NCI-H128 (cell line): ENCODE measurements around the gene AJAP1.
A peak's percentile ranks its signal among the peaks of the same experiment; 100 is the strongest.

Experiments
- DNase-seq: peaks from one replicate; lab custom pipeline; 2025; ENCODE audit not compliant: unreplicated experiment; lab: John Stamatoyannopoulos, UW

Gene AJAP1

DNA sequence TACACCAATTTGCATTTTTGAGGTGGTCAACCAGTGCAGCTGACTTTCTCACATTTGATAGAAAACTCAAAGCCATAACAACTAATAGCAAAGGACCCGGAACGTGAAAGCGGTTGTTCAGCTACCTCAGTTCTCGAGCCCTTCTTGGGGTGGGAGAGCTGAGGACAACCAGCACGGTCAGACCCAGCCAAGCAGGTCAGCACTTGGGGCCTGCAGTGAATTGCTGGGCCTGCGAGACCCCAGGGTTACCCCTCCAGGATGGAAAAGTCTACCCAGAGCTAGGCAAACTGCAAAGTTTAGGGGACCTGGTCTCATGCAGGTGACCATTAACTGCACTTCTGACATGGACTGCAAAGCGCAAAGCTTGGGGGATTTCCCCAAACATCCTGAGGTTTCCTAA is 23.8 kb upstream of the AJAP1 start:
- no peak for DNase-seq

GRCh38 chr1:4631321-4631720 is 23.1 kb upstream of the AJAP1 start:
- DNase-seq, result no peak

DNA sequence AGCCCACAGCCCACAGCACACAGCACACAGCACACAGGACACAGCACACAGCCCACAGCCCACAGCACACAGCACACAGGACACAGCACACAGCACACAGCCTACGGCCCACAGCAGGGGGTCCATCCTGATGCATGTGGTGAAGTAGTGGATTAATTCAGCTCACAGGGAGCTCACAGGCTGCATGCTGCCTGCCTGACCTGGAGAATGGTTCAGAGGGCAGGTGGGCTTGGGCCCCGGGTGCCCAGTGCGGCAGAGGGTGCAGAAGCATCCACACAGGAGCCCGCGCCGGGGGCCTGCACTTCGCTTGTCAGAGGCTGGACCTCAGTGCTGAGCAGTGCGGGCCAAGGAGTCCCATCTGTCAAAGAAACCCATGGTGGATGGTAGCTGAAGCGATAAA is 21.1 kb upstream of the AJAP1 start:
- DNase-seq, result no peak

DNA sequence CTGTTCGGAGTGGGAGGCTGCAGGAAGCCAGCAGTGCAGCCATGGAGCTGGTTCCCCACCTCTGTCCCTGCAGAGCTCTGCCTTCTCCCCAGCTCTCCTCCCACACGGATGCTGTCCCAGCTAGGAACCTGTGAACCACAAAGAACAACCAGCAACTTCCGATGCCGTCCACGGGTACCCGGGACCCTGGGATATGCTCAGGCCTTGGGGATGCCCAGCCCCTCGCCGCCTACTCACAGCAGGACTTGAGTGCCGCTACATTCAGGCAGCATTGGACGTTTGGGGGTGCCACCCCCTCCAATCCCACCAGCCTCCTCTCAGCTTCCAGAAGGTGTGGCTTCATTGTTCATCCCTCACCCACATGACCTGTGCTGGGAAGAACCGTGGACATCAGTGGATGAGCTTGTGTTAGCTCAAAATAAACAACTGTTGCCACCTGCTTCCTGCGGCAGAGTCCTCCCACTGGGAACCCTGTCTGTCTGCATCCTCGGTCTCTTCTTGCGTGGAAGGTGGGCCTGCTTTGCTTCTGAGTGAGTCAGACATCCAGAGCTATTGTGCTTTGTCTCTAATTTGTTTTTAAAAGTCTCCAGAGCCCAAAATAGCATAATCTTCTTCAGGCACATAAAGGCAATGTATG is 20.1 kb upstream of the AJAP1 start:
- no peak for DNase-seq

GRCh38 chr1:4634793-4635406 is 19.5 kb upstream of the AJAP1 start:
- no peak for DNase-seq

DNA sequence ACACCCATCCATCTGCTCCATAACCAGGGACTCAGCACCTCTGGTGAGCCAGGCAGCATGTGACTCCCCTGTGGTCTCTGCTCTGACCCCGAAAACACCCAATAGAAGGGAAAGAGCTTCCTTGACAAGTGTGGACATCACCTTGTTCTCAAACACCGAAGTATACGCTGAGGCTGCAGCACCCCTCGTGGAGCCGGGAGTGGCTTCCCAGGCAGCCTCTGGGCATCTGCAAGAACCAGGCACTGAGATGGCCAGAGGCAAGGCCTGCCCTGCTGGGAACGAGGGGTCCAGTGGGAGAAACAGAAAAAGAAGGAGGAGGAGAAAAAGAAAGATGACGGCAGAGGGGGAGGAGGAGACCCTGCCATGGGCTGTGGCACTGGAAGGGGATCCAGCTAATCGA is 18.2 kb upstream of the AJAP1 start:
- no peak for DNase-seq

- no peak for DNase-seq
Observed at GRCh38 chr1:4636644-4637380, 17.6 kb upstream of the AJAP1 start.

- DNase-seq, result no peak
Observed at GRCh38 chr1:4637616-4638344, 16.6 kb upstream of the AJAP1 start.

DNA sequence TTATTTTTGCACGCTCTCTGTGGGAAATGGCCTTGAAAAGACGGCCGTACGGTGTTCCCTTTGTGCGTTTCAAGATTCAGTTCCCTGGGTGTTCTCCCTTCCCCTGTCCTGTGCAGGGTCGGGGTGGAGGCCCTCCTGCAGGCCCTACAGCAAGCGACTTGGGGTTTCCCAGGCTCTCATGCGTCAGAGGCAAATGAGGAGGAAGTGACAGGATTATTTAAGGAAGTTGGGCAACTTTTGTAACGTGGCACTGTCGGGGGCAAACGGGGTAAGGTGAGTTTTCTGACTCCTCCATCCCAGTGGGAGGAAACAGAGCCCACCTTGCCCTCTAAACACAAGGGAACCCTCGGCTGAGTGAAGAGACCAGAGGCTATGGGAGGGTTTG is 16.1 kb upstream of the AJAP1 start:
- no peak for DNase-seq

GRCh38 chr1:4640931-4641330 is 13.5 kb upstream of the AJAP1 start:
- DNase-seq, result no peak

DNA sequence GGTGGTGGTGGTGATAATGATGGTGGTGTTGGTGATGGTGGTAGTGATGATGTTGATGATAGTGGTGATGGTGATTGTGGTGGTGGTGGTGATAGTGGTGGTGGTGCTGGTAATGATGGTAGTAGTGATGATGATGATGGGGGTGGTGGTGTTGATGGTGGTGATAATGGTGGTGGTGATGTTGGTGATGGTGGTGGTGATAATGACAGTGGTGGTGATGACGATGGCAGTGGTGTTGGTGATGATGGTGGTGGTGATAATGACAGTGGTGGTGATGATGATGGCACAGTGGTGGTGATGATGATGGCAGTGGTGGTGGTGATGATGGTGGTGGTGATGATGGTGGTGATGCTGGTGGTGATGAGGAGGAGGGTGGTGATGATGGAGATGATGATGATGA is 7.0 kb upstream of the AJAP1 start:
- no peak for DNase-seq

DNA sequence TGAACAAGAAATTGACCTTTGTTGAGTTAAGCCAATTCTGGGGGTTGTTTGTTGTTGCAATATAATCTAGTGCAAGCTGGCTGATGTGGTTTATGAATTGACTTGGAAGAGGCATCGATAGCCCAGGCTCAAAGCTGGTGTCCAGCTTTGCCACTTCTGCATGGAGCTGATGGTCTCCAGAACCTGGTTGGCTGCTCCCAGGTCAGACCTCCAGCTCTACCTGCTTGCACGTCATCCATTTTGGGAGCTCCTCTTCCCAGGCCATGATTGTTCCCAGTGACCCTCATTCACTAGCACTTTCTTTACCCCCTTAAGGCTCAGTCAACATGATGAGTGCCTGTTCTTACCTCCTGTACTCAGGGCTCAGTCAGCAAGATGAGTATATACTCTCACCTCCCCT is 5.8 kb upstream of the AJAP1 start:
- no peak for DNase-seq

DNA sequence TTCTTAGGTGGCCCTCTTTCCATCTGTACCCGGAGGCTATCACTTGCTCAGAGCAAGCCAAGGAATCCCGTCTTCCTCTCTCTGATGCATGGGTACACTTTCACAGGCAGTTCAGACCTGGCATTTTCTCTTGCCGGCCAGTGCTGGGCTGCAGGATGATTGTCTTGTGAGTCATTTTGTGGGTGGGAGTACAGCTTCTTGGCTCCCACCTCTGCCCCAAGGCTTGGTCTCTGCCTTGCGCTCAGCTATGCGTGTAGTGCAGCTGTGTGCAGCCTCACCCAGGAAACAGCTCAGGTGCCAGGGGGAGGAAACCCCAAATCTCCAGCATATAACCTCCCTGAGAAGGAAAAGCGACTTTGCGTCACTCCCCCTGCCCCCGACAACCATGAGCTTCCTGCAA is 3.9 kb upstream of the AJAP1 start:
- no peak for DNase-seq

GRCh38 chr1:4650981-4651380 is 3.4 kb upstream of the AJAP1 start:
- DNase-seq, result no peak

DNA sequence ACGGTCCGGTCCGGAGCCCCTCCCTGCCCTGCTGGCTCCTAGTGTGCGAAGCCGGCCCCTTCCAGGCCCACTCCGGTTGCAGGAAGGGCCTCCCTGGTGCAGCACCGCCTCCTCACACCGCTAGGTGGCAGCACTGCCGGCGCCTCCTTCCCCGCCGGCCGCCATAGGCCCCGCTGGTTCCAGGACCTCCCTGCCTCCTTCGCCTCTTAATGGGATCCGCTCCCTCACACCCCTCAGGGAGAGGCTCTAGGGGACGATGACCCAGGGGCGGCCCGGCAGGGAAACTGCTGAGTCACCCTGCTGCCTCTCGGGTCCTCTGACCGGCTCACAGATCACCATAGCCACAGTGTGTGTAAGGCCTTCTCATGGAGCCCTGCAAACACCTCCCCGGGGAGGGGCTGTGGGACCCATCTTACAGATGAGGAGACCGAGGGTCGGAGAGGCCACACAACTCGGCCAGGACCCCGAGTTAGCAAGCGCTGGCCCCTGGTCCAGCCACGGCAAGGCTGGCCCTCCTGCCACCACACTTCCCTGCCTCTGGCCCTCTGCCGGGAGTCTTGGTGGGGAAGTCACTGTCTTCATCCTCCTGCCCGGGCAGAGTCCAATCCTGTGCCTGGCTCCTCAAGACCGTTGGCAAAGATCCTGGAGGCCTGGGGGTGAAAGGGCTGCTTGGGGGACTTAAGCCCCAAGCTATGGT is 1.6 kb upstream of the AJAP1 start:
- no peak for DNase-seq

DNA sequence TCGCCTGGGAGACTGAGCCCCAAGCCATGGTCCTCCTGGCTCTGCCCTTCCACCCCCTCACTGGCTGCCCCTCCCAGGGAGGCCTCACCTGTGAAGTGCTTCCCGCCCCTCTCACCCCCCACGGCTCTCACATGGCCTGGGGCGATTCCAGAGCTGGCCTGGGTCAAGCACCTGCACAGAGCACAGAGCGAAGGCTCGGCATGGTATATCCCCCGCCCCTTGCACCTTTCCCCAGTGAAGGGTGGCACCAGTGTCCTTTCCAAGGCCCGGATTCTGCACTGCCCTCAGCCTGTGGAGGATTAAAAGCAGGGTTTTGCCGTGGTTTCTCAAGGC is 1.1 kb upstream of the AJAP1 start:
- DNase-seq, result no peak

DNA sequence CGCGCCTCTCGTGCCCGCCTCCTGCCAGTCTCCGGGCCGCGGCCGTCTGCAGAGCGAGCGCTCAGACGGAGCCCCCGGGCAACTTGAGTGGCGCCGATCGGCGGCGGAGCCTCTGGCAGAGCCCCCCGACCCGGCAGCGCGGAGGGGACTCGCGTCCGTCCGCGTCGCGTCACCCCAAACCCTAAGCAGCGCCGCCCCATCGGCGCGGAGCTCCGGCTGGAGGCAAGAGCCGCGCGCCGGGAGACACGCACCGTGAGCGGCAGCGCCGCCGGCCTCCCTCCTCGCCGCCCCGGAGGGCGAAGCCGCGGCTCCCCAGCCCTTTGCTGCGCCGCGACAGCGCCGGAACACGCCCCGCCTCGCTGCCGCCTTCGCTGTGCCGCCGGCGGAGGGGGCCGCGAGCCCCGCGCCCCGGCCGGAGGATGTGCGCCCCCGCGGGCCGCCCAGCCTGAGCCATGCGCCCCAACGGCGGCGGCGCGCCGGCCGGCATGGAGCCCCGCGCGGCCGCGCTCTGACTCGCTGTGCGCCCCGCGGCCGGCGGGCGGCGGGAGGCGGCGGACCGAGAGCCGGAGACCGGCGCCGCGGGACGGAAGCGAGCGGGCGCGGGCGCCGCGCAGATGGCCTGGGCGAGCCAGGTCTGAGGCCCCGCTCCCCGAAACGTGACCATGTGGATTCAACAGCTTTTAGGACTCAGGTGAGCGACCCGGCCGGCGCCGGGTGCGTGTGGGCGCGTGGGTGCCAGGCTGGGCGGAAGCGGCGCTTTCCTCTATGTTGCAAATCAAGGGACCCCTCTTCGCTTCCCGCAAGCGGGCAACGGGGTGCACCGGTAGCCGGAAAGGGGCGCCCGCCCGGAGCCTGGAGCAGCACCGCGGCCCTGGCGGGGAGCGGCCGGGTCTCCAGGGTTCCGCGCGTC is 610 bp downstream of the AJAP1 start:
- no peak for DNase-seq

DNA sequence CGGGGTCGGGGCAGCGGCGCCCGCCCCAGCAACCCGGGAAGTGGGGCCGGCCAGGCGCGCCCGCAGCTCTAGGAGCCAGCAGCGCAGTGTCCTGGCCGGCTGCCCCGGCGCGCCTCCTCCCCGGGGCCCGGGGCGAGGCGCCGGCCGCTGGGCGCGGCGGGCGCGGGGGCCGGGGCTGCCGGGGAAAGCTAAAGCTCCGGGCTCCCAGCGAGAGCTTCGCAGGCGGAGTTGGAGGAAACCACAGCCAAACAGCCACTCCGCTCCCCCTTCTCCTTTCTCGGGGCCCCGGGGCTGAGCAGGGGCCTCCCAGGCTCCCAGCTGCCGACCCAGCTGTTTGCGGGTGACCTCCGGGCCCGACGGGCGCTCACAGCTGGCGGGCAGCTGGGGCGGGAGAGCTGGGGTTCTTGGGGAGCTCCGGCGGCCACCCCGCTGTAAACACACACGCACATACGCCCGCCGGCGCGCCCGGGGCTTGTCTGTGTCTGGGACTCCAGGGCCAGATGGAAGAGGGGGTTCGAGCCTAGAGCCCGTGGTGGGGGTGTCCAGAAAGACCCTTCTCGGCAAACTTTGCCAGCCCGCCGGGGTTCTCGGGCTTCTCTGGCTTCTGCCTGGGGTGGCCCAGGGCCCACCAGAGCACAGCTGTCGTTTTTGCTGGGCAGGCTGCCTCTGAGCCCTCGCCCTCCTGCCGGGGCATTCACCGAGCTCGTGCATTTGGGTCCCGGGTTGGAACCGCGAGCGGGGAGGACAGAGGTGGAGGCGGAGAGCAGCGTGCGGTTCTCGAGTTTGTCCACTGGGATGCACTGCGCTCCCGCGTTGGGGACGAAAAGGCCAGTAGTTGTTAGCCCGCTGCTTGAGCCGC is 1.5 kb downstream of the AJAP1 start:
- DNase-seq, result peak; percentile 70

DNA sequence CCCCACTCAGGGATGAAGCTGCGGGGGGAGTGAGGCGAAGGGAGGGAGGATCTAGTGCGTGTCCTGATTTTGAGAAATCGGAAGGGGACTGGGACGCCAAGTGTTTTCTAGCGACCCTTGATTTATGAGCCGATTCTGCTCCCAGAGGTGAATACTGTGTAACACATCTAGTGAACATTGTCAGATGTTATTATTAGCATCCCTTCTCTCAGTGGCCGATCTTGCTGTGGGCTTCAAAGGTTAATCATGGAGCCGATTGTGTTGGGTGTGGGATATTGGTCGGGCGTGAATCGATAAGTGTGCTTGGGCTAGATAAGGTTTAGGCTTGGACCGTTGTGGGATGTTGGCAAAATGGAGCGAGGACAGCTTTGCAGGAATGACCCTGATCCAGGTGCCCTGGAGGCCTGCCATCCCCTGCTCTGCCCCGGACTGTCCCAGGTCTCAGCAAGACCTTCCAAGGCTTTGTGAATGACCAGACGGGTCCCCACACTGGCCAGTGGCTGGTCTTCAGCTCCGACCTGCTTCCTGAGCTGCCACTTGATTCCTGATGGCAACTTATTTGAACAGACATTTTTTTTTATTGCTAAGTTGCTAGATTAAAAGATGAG is 2.2 kb downstream of the AJAP1 start:
- DNase-seq, result no peak
